Mammary epithelial cell (primary cell): Measurements from ENCODE around the gene GABRG3.

ENCODE experiments used
- CTCF ChIP-seq, 2 donors: IDR thresholded peaks in 1 of 2; conservative IDR thresholded peaks in 1 of 2; 2 replicates each; pipeline ENCODE4 v1.5.1; 2011 to 2012; ENCODE audit warnings: inconsistent platforms in 2 of 2, low read length in 2 of 2, mild to moderate bottlenecking in 2 of 2, control low read depth in 1 of 2, low read depth in 1 of 2; ENCODE audit not compliant: insufficient read depth in 1 of 2; ENCODE audit errors: extremely low read depth in 1 of 2
- EZH2 ChIP-seq: IDR thresholded peaks from 2 replicates; pipeline ENCODE4 v1.6.1; 2012; ENCODE audit warnings: low read length, inconsistent platforms, borderline replicate concordance

- TF ChIP-seq CTCF (conservative IDR thresholded peaks at IDR 0.05 in 1 of 2, IDR thresholded peaks at IDR 0.05 in 1 of 2; ENCODE audit: extremely low read depth in 1 of 2, insufficient read depth in 1 of 2, low read depth in 1 of 2, low read length in 2 of 2) (no peak), EZH2 (no peak)
These were observed 143.5 kb downstream of the GABRG3 start for GRCh38 chr15:27114473-27114872.
